ENCODE data around the gene IGF2BP3. TPM values are rescaled to one million over a fixed set of nuclear protein-coding genes. Genes with fewer than 3 reads are reported as not detected.

The IGF2BP3 gene
- total RNA-seq, 1 experiment from 2014 or later, result 80.2 TPM

- ChIA-PET CTCF (interaction anchor here (1.3 kb wide), 1 partner anchor 17 kb away, joined by 4 read pairs; no protein-coding TSS in a partner anchor), POLR2A (no interaction called here)
- no peak for DNase-seq (ENCODE audit: low read depth, low spot score)
- H3K27ac ChIP-seq (ENCODE audit: low read length), result no peak overlapping the region
- TF ChIP-seq CTCF (IDR thresholded peaks at IDR 0.05) (peak; percentile 46), SIN3A (IDR thresholded peaks at IDR 0.05; ENCODE audit: borderline replicate concordance, insufficient read depth, low read depth, low read length) (no peak)
- intact Hi-C loops (cut with micrococcal nuclease; ENCODE audit: unreplicated experiment) (loop anchor here (10.0 kb wide), 2 partner anchors 198 to 438 kb away; partner anchors contain the start of genes IGF2BP3 and STK31), in situ Hi-C loops (cut with HindIII; ENCODE audit: low pct_unique_long_range_greater_than_20kb, low sequenced_read_pairs) (no loop called here)
- H3K9me3 ChIP-seq (ENCODE audit: control insufficient read depth, insufficient read depth, low read depth, low read length), result no peaks in the 10 kb centered on the region
- peaks cover 11% of the 10 kb centered on the region for H3K4me1 ChIP-seq (ENCODE audit: control insufficient read depth, insufficient read depth, low read length)
- no peaks in the 10 kb centered on the region for H3K27me3 ChIP-seq (ENCODE audit: control insufficient read depth, insufficient read depth, low read length)
- no peaks in the 10 kb centered on the region for H3K36me3 ChIP-seq (ENCODE audit: control insufficient read depth, insufficient read depth, low read length)
- H3K4me3 ChIP-seq (ENCODE audit: low read depth in 2 of 2, low read length in 2 of 2), result no peak overlapping the region
- no peak for ATAC-seq
- no TSS peak for BruUV-seq (replicated peaks)
Measured at GRCh38 chr7:23276376-23276775, 193.9 kb downstream of the IGF2BP3 start.

GRCh38 chr7:23275912-23276311 is 194.4 kb downstream of the IGF2BP3 start:
- Histone ChIP-seq H3K27me3 (ENCODE audit: control insufficient read depth, insufficient read depth, low read length) (no peaks in the 10 kb centered on the region), H3K4me3 (ENCODE audit: low read depth in 2 of 2, low read length in 2 of 2) (no peak overlapping the region), H3K36me3 (ENCODE audit: control insufficient read depth, insufficient read depth, low read length) (no peaks in the 10 kb centered on the region), H3K4me1 (ENCODE audit: control insufficient read depth, insufficient read depth, low read length) (peaks cover 11% of the 10 kb centered on the region), H3K27ac (ENCODE audit: low read length) (no peak overlapping the region), H3K9me3 (ENCODE audit: control insufficient read depth, insufficient read depth, low read depth, low read length) (no peaks in the 10 kb centered on the region)
- ATAC-seq, result no peak
- intact Hi-C loops (cut with micrococcal nuclease; ENCODE audit: unreplicated experiment) (loop anchor here (10.0 kb wide), 2 partner anchors 199 to 439 kb away; partner anchors contain the start of genes IGF2BP3 and STK31), in situ Hi-C loops (cut with HindIII; ENCODE audit: low pct_unique_long_range_greater_than_20kb, low sequenced_read_pairs) (no loop called here)
- BruUV-seq (replicated peaks), result no TSS peak
- ChIA-PET CTCF (interaction anchor here (1.3 kb wide), 1 partner anchor 18 kb away, joined by 4 read pairs; no protein-coding TSS in a partner anchor), POLR2A (no interaction called here)
- TF ChIP-seq TCF7L2 (IDR thresholded peaks at IDR 0.05; ENCODE audit: low read depth, low read length) (no peak), CTCF (IDR thresholded peaks at IDR 0.05) (no peak), SIN3A (IDR thresholded peaks at IDR 0.05; ENCODE audit: borderline replicate concordance, insufficient read depth, low read depth, low read length) (no peak), POLR2AphosphoS5 (IDR thresholded peaks at IDR 0.05; ENCODE audit: low read depth, low read length) (no peak), REST (IDR thresholded peaks at IDR 0.05; ENCODE audit: insufficient read depth in 1 of 2, low read depth in 2 of 2, low read length in 1 of 2) (no peak)
- DNase-seq (ENCODE audit: low read depth, low spot score), result no peak

Data from Panc1 (cell line).